Neural progenitor cell (in vitro differentiated cells): ENCODE measurements around the gene PDIA5. TPM values are rescaled to one million over a fixed set of nuclear protein-coding genes. Genes with fewer than 3 reads are reported as not detected.

Experiments used
- DNase-seq: peaks from one replicate; pipeline ENCODE4 v3.0.0-alpha.2; 2016; ENCODE audit warnings: low spot score
- H2AFZ ChIP-seq: fragments of 200-600 bp; sonication (generic); replicated peaks from 2 replicates; pipeline ENCODE4 v1.6.1; 2016; ENCODE audit warnings: antibody characterized with exemption
- H3F3A ChIP-seq: fragments of 200-600 bp; sonication (generic); 2 replicates; pipeline ENCODE4 v1.6.1; 2016; ENCODE audit warnings: antibody characterized with exemption, low read depth
- H3K27ac ChIP-seq: fragments of 200-600 bp; sonication (generic); 2 replicates; pipeline ENCODE4 v1.5.1; 2016; ENCODE audit warnings: mild to moderate bottlenecking
- H3K27me3 ChIP-seq: fragments of 200-600 bp; sonication (generic); 2 replicates; pipeline ENCODE4 v1.6.1; 2016; ENCODE audit warnings: mild to moderate bottlenecking, moderate library complexity
- H3K36me3 ChIP-seq: fragments of 200-600 bp; sonication (generic); 2 replicates; pipeline ENCODE4 v1.5.1; 2016
- H3K4me1 ChIP-seq: fragments of 200-600 bp; sonication (generic); 2 replicates; pipeline ENCODE4 v1.6.1; 2016; ENCODE audit warnings: mixed run types
- H3K4me2 ChIP-seq: fragments of 200-600 bp; sonication (generic); 2 replicates; pipeline ENCODE4 v1.6.1; 2016
- H3K4me3 ChIP-seq: fragments of 200-600 bp; sonication (generic); 2 replicates; pipeline ENCODE4 v1.5.1; 2016
- H3K79me2 ChIP-seq: fragments of 200-600 bp; sonication (generic); 2 replicates; pipeline ENCODE4 v1.6.1; 2016; ENCODE audit warnings: low read depth
- H3K9ac ChIP-seq: fragments of 200-600 bp; sonication (generic); 2 replicates; pipeline ENCODE4 v1.6.1; 2016
- H3K9me3 ChIP-seq: fragments of 200-600 bp; sonication (generic); 2 replicates; pipeline ENCODE4 v1.5.1; 2016; ENCODE audit warnings: low read depth
- H4K20me1 ChIP-seq: fragments of 200-600 bp; sonication (generic); 2 replicates; pipeline ENCODE4 v1.6.1; 2016; ENCODE audit warnings: low read depth
- H3K27ac Mint-ChIP-seq: 3 replicates; pipeline ENCODE4 v1.8.0; 2021; ENCODE audit warnings: mixed read lengths
- H3K27me3 Mint-ChIP-seq: 2 replicates; pipeline ENCODE4 v1.8.0; 2022; ENCODE audit warnings: low read depth, mild to moderate bottlenecking, inconsistent platforms, moderate library complexity, mixed read lengths; ENCODE audit not compliant: insufficient read depth
- H3K36me3 Mint-ChIP-seq: 3 replicates; pipeline ENCODE4 v1.8.0; 2021; ENCODE audit warnings: mixed read lengths
- H3K4me1 Mint-ChIP-seq: 3 replicates; pipeline ENCODE4 v1.8.0; 2021; ENCODE audit warnings: mixed read lengths
- H3K4me3 Mint-ChIP-seq: 3 replicates; pipeline ENCODE4 v1.8.0; 2021; ENCODE audit warnings: mild to moderate bottlenecking, moderate library complexity, mixed read lengths
- H3K9me3 Mint-ChIP-seq: 3 replicates; pipeline ENCODE4 v1.8.0; 2020; ENCODE audit warnings: mixed read lengths
- CTCF ChIP-seq: fragments of 200-600 bp; sonication (generic); IDR thresholded peaks from 2 replicates; pipeline ENCODE4 v1.5.1; 2017; ENCODE audit warnings: antibody characterized with exemption, mild to moderate bottlenecking
- EZH2 ChIP-seq: fragments of 200-600 bp; sonication (generic); IDR thresholded peaks from 2 replicates; pipeline ENCODE4 v1.6.1; 2017; ENCODE audit warnings: antibody characterized with exemption, mild to moderate bottlenecking, moderate library complexity
- EZH2phosphoT487 ChIP-seq: fragments of 200-600 bp; sonication (generic); IDR thresholded peaks from 2 replicates; pipeline ENCODE4 v1.6.1; 2017; ENCODE audit warnings: antibody characterized with exemption
- total RNA-seq: library from RNA; depleted of rRNA; stranded (reverse); fragments of >200 nt; gene quantifications from 2 replicates; pipeline ENCODE4 v1.2.3, GENCODE V29; 2015; ENCODE audit warnings: low replicate concordance

PDIA5 gene
- total RNA-seq, 1 donor from 2014 or later, result 15.8 TPM

GRCh38 chr3:123180791-123181190 is 114.0 kb downstream of the PDIA5 start:
- H3K36me3 ChIP-seq, result no peaks in the 10 kb centered on the region
- no peaks in the 10 kb centered on the region for H3K79me2 ChIP-seq
- TF ChIP-seq EZH2 (no peak), EZH2phosphoT487 (no peak), CTCF (no peak)
- H3F3A ChIP-seq, result no peaks in the 10 kb centered on the region
- H3K4me3 ChIP-seq, result no peak overlapping the region
- no peaks in the 10 kb centered on the region for H4K20me1 ChIP-seq
- DNase-seq, result no peak
- H3K9me3 ChIP-seq, result no peaks in the 10 kb centered on the region
- Mint-ChIP-seq H3K4me3 (no peak overlapping the region), H3K27me3 (no peaks in the 10 kb centered on the region), H3K36me3 (no peaks in the 10 kb centered on the region), H3K9me3 (no peaks in the 10 kb centered on the region), H3K4me1 (no peaks in the 10 kb centered on the region), H3K27ac (no peak overlapping the region)
- no peak overlapping the region for H3K4me2 ChIP-seq
- no peaks in the 10 kb centered on the region for H3K4me1 ChIP-seq
- no peak overlapping the region for H2AFZ ChIP-seq
- H3K27ac ChIP-seq, result no peak overlapping the region
- H3K27me3 ChIP-seq, result no peaks in the 10 kb centered on the region
- H3K9ac ChIP-seq, result no peak overlapping the region

- H3F3A ChIP-seq, result no peaks in the 10 kb centered on the region
- H3K36me3 ChIP-seq, result no peaks in the 10 kb centered on the region
- no peak for DNase-seq
- no peak for TF ChIP-seq EZH2
- TF ChIP-seq EZH2phosphoT487, result no peak
- TF ChIP-seq CTCF, result no peak
- no peak overlapping the region for H3K27ac ChIP-seq
- no peaks in the 10 kb centered on the region for H3K4me1 ChIP-seq
- no peak overlapping the region for H2AFZ ChIP-seq
- no peaks in the 10 kb centered on the region for H3K27me3 ChIP-seq
- H4K20me1 ChIP-seq, result no peaks in the 10 kb centered on the region
- no peak overlapping the region for H3K4me2 ChIP-seq
- no peak overlapping the region for H3K27ac Mint-ChIP-seq
- no peak overlapping the region for H3K4me3 ChIP-seq
- H3K4me1 Mint-ChIP-seq, result no peaks in the 10 kb centered on the region
- H3K79me2 ChIP-seq, result no peaks in the 10 kb centered on the region
- no peak overlapping the region for H3K4me3 Mint-ChIP-seq
- no peaks in the 10 kb centered on the region for H3K9me3 ChIP-seq
- no peak overlapping the region for H3K9ac ChIP-seq
- H3K36me3 Mint-ChIP-seq, result no peaks in the 10 kb centered on the region
- no peaks in the 10 kb centered on the region for H3K9me3 Mint-ChIP-seq
- H3K27me3 Mint-ChIP-seq, result peaks cover 2% of the 10 kb centered on the region
These were observed 119.9 kb downstream of the PDIA5 start for GRCh38 chr3:123186695-123187094.

GRCh38 chr3:123188058-123188457 is 121.2 kb downstream of the PDIA5 start:
- no peak for TF ChIP-seq CTCF
- no peak for TF ChIP-seq EZH2
- H3K36me3 ChIP-seq, result no peaks in the 10 kb centered on the region
- H3K27ac Mint-ChIP-seq, result no peak overlapping the region

More at GRCh38 chr3:123188058-123188457, 121.2 kb downstream of the PDIA5 start:
- DNase-seq, result no peak
- Histone ChIP-seq H3K9ac (no peak overlapping the region), H4K20me1 (no peaks in the 10 kb centered on the region), H3K4me3 (no peak overlapping the region), H3K79me2 (no peaks in the 10 kb centered on the region), H3K27me3 (no peaks in the 10 kb centered on the region), H2AFZ (no peak overlapping the region), H3K27ac (no peak overlapping the region), H3K9me3 (no peaks in the 10 kb centered on the region), H3K4me2 (no peak overlapping the region), H3K4me1 (no peaks in the 10 kb centered on the region), H3F3A (no peaks in the 10 kb centered on the region)
- H3K4me3 Mint-ChIP-seq, result no peak overlapping the region
- no peaks in the 10 kb centered on the region for H3K36me3 Mint-ChIP-seq
- no peaks in the 10 kb centered on the region for H3K9me3 Mint-ChIP-seq
- H3K27me3 Mint-ChIP-seq, result peaks cover 2% of the 10 kb centered on the region
- H3K4me1 Mint-ChIP-seq, result no peaks in the 10 kb centered on the region
